Fibroblast of upper back skin (primary cell): ENCODE data around the gene FSTL4.

Experiments used
- DNase-seq: peaks from one replicate; pipeline ENCODE4 v3.0.0-alpha.2; 2013

The FSTL4 gene

GRCh38 chr5:133251296-133252132 lies 360.8 kb downstream of the FSTL4 start:
- DNase-seq = no peak

GRCh38 chr5:133250527-133250926 lies 361.8 kb downstream of the FSTL4 start:
- DNase-seq = no peak

GRCh38 chr5:133249593-133249992 lies 362.7 kb downstream of the FSTL4 start:
- no peak for DNase-seq

- DNase-seq = no peak
Observed at GRCh38 chr5:133247881-133248624, 364.3 kb downstream of the FSTL4 start.

GRCh38 chr5:133247151-133247709 lies 365.1 kb downstream of the FSTL4 start:
- no peak for DNase-seq

- no peak for DNase-seq
Observed at GRCh38 chr5:133246376-133247150, 365.8 kb downstream of the FSTL4 start.

GRCh38 chr5:133246053-133246370 lies 366.3 kb downstream of the FSTL4 start:
- DNase-seq = no peak

GRCh38 chr5:133245191-133246052 lies 366.9 kb downstream of the FSTL4 start:
- peak; percentile 94 for DNase-seq

GRCh38 chr5:133244242-133244641 lies 368.1 kb downstream of the FSTL4 start:
- DNase-seq = no peak

- DNase-seq = no peak
Observed at GRCh38 chr5:133243196-133243595, 369.1 kb downstream of the FSTL4 start.

- DNase-seq = no peak
Observed at GRCh38 chr5:133242221-133242835, 370.0 kb downstream of the FSTL4 start.

GRCh38 chr5:133241179-133242092 lies 370.9 kb downstream of the FSTL4 start:
- DNase-seq = no peak

- DNase-seq = peak; percentile 93
Observed at GRCh38 chr5:133240425-133241091, 371.8 kb downstream of the FSTL4 start.

GRCh38 chr5:133238426-133239205 lies 373.7 kb downstream of the FSTL4 start:
- DNase-seq = no peak

GRCh38 chr5:133236976-133237375 lies 375.4 kb downstream of the FSTL4 start:
- no peak for DNase-seq

- no peak for DNase-seq
Observed at GRCh38 chr5:133236541-133236951, 375.8 kb downstream of the FSTL4 start.

- DNase-seq = no peak
Observed at GRCh38 chr5:133235696-133236426, 376.5 kb downstream of the FSTL4 start.

- DNase-seq = no peak
Observed at GRCh38 chr5:133234911-133235310, 377.4 kb downstream of the FSTL4 start.
